CD4-positive, alpha-beta memory T cell (primary cell): ENCODE data around the gene PPFIA4. TPM values are rescaled to one million over a fixed set of nuclear protein-coding genes. Genes with fewer than 3 reads are reported as not detected.

ENCODE experiments used
- CTCF ChIA-PET: fragments of 350-600 bp; sonication (Branson Sonifier 250); formaldehyde crosslinking; loops from one replicate; lab custom pipeline; 2021; ENCODE audit warnings: inconsistent platforms; ENCODE audit not compliant: partially characterized antibody; lab: Charles Lee
- POLR2A ChIA-PET: fragments of 350-600 bp; sonication (Branson Sonifier 250); formaldehyde crosslinking; loops from one replicate; lab custom pipeline; 2021; ENCODE audit not compliant: partially characterized antibody; lab: Charles Lee
- DNase-seq, 5 donors: peaks; one replicate each; pipeline versions ENCODE4 v3.0.0 to v3.0.0-alpha.2; 2020 to 2022; ENCODE audit warnings: mixed read lengths in 1 of 5
- H3K27ac ChIP-seq: one replicate; pipeline ENCODE4 v1.7.0; 2013; ENCODE audit warnings: low read depth, low read length
- H3K27me3 ChIP-seq: 2 replicates; pipeline ENCODE4 v1.7.0; 2013; ENCODE audit warnings: mild to moderate bottlenecking, low read length, moderate library complexity; ENCODE audit not compliant: insufficient read depth
- H3K36me3 ChIP-seq: 2 replicates; pipeline ENCODE4 v1.7.0; 2013; ENCODE audit warnings: mild to moderate bottlenecking, low read length, moderate library complexity; ENCODE audit not compliant: insufficient read depth
- H3K4me1 ChIP-seq: 2 replicates; pipeline ENCODE4 v1.7.0; 2013; ENCODE audit warnings: mild to moderate bottlenecking, low read length, moderate library complexity; ENCODE audit not compliant: insufficient read depth
- H3K4me3 ChIP-seq, 2 donors: one replicate each; pipeline ENCODE4 v1.7.0; 2013; ENCODE audit warnings: low read length in 2 of 2, mild to moderate bottlenecking in 1 of 2
- H3K9me3 ChIP-seq, 2 donors: one replicate each; pipeline ENCODE4 v1.7.0; 2013; ENCODE audit warnings: low read length in 2 of 2, control low read depth in 1 of 2; ENCODE audit not compliant: control insufficient read depth in 1 of 2
- H3K27ac Mint-ChIP-seq, 7 donors: one replicate each; pipeline ENCODE4 v1.8.0; 2020 to 2021; ENCODE audit warnings: mixed read lengths in 7 of 7, mild to moderate bottlenecking in 6 of 7, inconsistent platforms in 3 of 7, moderate library complexity in 3 of 7
- H3K27me3 Mint-ChIP-seq, 2 donors: one replicate each; pipeline ENCODE4 v1.8.0; 2020 to 2021; ENCODE audit warnings: mixed read lengths in 2 of 2
- H3K36me3 Mint-ChIP-seq, 2 donors: one replicate each; pipeline ENCODE4 v1.8.0; 2020 to 2021; ENCODE audit warnings: mixed read lengths in 2 of 2, inconsistent platforms in 1 of 2, mild to moderate bottlenecking in 1 of 2
- H3K4me1 Mint-ChIP-seq, 4 donors: one replicate each; pipeline ENCODE4 v1.8.0; 2020 to 2021; ENCODE audit warnings: mixed read lengths in 4 of 4, mild to moderate bottlenecking in 1 of 4
- H3K4me3 Mint-ChIP-seq, 8 donors: one replicate each; pipeline ENCODE4 v1.8.0; 2020 to 2021; ENCODE audit warnings: mixed read lengths in 8 of 8, mild to moderate bottlenecking in 7 of 8, moderate library complexity in 6 of 8, inconsistent platforms in 3 of 8
- H3K9me3 Mint-ChIP-seq, 8 donors: one replicate each; pipeline ENCODE4 v1.8.0; 2020 to 2021; ENCODE audit warnings: mixed read lengths in 8 of 8, mild to moderate bottlenecking in 5 of 8, inconsistent platforms in 3 of 8, moderate library complexity in 1 of 8
- intact Hi-C: fragments of 100-400 bp; cut with micrococcal nuclease; formaldehyde crosslinking; loops from one replicate; pipeline ENCODE4 v1.15.1; 2023
- polyA plus RNA-seq, 2 donors: library from polyadenylated mRNA; unstranded; fragments of 300-500 nt; fragmentation: Illumina TruSeq; gene quantifications; one replicate each; pipeline ENCODE4 v1.2.3, GENCODE V29; 2021
- total RNA-seq, 2 experiments: library from RNA; stranded (reverse); gene quantifications; one replicate each; pipeline ENCODE4 v1.2.3, GENCODE V29; 2021

Gene PPFIA4
- total and polyA plus RNA-seq, 4 experiments from 2014 or later: 1.4 to 1.5 TPM; not detected in 2

DNA sequence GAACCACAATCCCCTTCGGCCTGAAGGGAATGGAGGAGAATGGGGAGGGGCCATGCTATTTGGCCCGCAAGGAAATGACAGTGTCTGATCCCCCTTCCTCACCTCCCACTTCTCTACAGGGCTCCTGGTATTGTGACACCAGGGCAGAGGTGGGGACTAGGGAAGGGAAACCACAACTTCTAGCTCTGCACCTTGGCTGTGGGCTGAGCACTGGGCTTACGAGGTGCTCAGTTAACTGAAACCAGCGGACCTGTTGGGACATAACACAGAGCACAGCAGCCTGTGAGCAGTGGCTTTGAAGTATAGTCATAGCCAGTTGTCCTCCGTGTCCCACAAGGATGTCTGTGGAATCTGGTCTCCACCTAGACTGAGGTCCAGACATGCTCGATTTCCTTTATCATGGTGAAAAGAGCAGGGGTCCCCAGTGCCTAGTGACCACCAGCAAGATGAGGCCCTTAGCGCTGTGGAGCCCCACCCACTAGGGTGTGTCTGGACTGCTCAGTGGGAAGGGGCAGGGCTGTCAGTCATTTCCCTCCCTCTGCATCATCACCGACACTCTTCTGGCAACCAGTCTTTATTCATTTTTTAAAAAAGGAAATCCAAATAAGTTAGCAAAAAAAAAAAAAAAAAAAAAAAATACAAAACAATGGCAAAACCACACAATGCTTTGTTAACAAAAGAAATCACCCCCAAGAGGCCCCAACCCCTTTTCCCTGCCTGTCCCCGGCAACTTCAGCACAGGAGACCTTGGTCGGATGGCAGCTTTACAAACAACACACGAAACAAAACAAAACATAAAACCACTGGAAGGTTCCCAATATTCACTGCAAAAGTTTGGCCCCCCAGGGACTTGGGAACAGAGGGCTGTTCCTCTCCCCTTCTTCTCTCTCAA lies 56.5 kb downstream of the PPFIA4 start:
- CTCF ChIA-PET: no interaction called here
- H3K4me3 Mint-ChIP-seq: no peak overlapping the region
- H3K4me1 ChIP-seq: no peaks in the 10 kb centered on the region
- H3K36me3 Mint-ChIP-seq: no peaks in the 10 kb centered on the region
- no peak overlapping the region for H3K27ac ChIP-seq
- POLR2A ChIA-PET: no interaction called here
- peaks cover 0 to 2% (median 0%) of the 10 kb centered on the region in 8 donors for H3K9me3 Mint-ChIP-seq
- H3K4me3 ChIP-seq: no peak overlapping the region
- intact Hi-C loops: no loop called here
- H3K27me3 ChIP-seq: no peaks in the 10 kb centered on the region
- H3K4me1 Mint-ChIP-seq: no peaks in the 10 kb centered on the region
- no peaks in the 10 kb centered on the region for H3K9me3 ChIP-seq
- H3K36me3 ChIP-seq: no peaks in the 10 kb centered on the region
- no peak overlapping the region for H3K27ac Mint-ChIP-seq
- peaks cover 15 to 19% of the 10 kb centered on the region in 2 donors for H3K27me3 Mint-ChIP-seq
- DNase-seq: no peak

DNA sequence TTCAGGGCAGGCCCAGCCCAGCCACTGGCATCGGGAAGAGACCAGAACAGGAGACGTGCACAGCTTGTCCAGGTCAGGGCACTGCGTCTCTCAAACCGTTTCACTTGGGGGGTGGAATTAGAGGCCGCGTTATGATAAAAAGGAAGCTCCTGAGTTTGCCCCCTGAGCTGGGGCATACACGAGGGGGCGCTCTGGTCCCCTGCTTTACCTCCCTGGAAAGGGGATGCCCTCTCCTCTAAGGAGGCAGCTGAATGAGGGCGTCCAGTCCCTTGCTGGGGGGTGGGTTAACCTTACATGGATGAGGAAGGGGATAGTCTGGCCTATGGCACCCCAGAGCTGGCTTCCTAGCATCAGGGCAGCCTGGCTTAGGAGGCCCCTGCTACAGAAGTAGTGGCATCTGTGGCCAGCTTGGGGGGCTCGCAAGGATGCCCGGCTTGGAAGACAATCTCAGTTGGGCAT lies 57.2 kb downstream of the PPFIA4 start:
- intact Hi-C loops: no loop called here
- no peak overlapping the region for H3K4me3 ChIP-seq
- no peaks in the 10 kb centered on the region for H3K4me1 ChIP-seq
- peaks cover 2% of the 10 kb centered on the region for H3K27me3 ChIP-seq
- peaks cover 0 to 2% (median 0%) of the 10 kb centered on the region in 8 donors for H3K9me3 Mint-ChIP-seq
- DNase-seq: no peak
- no peak overlapping the region for H3K27ac ChIP-seq
- no peaks in the 10 kb centered on the region for H3K9me3 ChIP-seq
- H3K4me3 Mint-ChIP-seq: no peak overlapping the region
- no peaks in the 10 kb centered on the region for H3K36me3 ChIP-seq
- no peak overlapping the region for H3K27ac Mint-ChIP-seq
- ChIA-PET POLR2A (no interaction called here), CTCF (no interaction called here)
- H3K36me3 Mint-ChIP-seq: no peaks in the 10 kb centered on the region
- H3K4me1 Mint-ChIP-seq: no peaks in the 10 kb centered on the region
- peaks cover 13 to 20% of the 10 kb centered on the region in 2 donors for H3K27me3 Mint-ChIP-seq

DNA sequence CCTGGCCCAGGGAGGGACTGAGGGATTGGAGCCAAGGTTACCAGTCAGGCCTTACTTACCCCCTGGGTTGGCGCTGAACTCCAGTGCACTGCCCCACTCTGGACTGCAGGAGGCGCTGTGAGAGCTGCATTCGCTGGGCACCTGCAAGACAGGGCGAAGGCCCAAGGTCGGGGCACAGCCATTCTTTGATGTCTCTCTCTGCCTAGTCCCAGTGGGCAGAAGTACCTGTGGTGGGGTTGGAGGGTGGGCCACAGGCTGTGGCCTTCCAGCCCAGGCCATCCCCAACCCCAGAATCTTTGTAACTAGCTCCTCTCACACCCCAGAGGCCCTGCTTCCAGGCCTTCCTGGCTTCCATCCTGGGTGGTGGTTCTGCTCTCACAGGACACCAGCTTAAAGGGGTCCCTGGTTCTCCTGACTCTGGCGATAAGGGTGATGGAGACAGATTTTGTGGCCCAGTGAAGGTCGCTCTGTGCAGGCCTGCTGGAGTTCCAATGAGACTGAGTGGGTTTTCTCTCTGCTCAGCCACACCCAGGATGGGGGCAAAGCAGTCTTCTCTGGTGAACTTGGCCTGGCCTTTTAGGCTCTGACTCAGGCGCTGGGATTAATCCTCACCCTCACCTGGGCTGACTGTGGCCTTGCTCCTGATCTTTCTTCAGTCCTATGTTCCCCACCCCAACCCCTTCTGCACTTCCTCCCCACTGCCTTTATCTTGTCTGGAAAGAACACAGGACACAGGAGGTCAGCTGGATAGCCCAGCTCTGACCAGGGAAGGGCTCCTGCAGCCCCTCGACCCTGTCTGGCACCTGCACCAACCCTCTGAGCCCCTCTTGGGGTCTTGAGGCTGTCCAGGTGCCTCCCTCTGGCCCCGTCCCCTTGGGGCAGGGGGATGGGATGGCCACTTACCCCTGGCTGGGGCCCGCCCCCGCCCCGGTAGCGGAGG lies 58.6 kb downstream of the PPFIA4 start:
- intact Hi-C loops: no loop called here
- Histone ChIP-seq H3K9me3 (no peaks in the 10 kb centered on the region), H3K36me3 (no peaks in the 10 kb centered on the region), H3K27ac (no peak overlapping the region), H3K4me1 (no peaks in the 10 kb centered on the region), H3K4me3 (no peak overlapping the region), H3K27me3 (peaks cover 4% of the 10 kb centered on the region)
- Mint-ChIP-seq H3K27me3 (peaks cover 12 to 18% of the 10 kb centered on the region in 2 donors), H3K36me3 (no peaks in the 10 kb centered on the region), H3K4me1 (no peaks in the 10 kb centered on the region), H3K27ac (no peak overlapping the region), H3K4me3 (no peak overlapping the region), H3K9me3 (no peaks in the 10 kb centered on the region)
- CTCF ChIA-PET: interaction anchor here (0.9 kb wide), 1 partner anchor 131 kb away, joined by 3 read pairs; no protein-coding TSS in a partner anchor
- no peak for DNase-seq
- POLR2A ChIA-PET: no interaction called here

DNA sequence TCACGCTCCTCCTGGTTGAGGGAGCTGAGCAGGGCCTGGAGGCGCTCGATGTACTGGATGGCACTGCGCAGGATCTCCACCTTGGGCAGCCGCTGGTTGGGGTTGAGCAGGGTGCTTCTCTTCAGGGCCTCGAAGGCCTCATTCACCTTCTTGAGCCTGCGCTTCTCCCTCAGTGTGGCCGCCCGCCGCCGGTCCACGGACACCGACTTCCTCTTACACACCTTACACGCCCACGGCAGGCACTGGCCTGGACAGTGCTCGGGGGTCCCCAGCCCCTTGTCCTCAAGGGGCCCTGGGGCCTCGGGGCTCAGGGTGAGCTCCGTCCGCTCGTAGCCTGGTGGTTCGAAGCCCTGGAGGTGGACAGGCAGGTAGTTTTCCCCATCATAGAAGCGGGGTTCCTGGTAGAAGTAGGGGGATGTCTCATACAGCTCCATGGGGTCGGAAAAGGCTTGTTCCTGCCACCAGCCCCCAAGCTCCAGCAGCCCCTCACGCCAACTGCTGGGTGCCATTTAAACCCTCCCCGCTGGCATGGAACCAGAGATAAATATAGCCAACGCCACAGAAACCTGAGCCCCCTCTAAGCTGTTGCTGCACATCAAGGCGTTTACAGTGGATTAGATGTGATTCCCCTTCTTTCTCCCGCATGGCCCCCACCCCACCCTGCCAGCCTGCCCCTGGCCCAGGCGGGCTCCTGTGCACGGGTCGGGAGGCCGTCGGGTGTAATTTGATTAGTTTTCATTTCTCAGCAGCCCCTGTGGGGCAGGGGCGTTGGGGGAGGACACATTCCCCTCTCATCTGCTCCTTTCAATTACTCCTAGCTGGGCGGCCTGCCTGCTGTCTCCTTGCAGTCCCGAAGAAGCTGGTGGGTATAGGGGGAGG lies 59.5 kb downstream of the PPFIA4 start, which contains the start of gene MYOG:
TSS of gene MYOG (minus strand) at position 485 of the 879 bp plus-strand sequence. CDS start at position 434, 51 bp downstream.
- no peaks in the 10 kb centered on the region for H3K4me1 Mint-ChIP-seq
- Histone ChIP-seq H3K27ac (no peak within 1 kb of the TSS), H3K27me3 (peaks cover 4% of the 10 kb centered on the region), H3K4me1 (no peaks in the 10 kb centered on the region), H3K9me3 (no peaks in the 10 kb centered on the region), H3K4me3 (no peak within 1 kb of the TSS), H3K36me3 (no peaks in the 10 kb centered on the region)
- no peak within 1 kb of the TSS for H3K4me3 Mint-ChIP-seq
- CTCF ChIA-PET: no interaction called here
- no peaks in the 10 kb centered on the region for H3K36me3 Mint-ChIP-seq
- H3K27me3 Mint-ChIP-seq: peaks cover 12 to 19% of the 10 kb centered on the region in 2 donors
- POLR2A ChIA-PET: no interaction called here
- DNase-seq: no peak
- H3K27ac Mint-ChIP-seq: no peak within 1 kb of the TSS
- peaks cover 0 to 1% (median 0%) of the 10 kb centered on the region in 8 donors for H3K9me3 Mint-ChIP-seq
- intact Hi-C loops: no loop called here

DNA sequence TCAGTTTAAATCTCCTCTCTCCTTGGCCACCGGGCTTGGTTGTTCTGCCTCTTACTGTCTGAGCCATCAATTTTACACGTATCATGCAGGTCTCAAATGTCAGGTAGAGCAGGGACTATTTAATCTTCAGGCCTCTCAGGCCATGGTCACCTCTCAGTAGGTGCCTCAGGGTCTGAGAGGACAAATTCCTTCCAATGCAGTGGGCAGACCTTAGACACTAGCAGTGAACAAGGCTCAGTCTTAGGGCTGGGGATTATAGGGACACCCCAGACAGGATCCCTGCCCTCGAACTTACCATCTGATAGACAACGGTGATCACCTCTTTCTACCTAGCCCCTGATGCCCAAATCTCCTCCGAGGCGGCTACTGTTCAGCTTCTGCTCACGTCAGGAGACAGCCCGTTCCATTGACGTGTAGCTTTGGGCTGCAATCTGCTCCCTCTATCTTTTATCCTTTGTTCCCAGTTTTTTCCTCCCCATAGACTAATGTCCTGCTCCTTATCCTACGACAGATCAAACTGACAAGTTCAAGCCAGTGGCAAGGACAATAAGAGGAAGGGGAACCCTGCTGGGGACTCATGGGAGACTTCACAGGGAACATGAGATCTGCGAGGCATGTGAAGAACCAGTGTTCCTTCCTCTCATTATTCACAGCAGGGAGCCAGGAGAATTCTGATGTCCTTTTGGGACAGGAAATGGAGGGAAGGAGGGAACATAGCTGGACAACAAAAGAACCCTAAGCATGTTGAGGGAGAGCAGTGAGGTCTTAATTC lies 60.9 kb downstream of the PPFIA4 start:
- H3K36me3 Mint-ChIP-seq: no peaks in the 10 kb centered on the region
- Histone ChIP-seq H3K9me3 (no peaks in the 10 kb centered on the region), H3K4me1 (no peaks in the 10 kb centered on the region), H3K4me3 (no peak overlapping the region), H3K27ac (no peak overlapping the region), H3K36me3 (no peaks in the 10 kb centered on the region), H3K27me3 (peaks cover 4% of the 10 kb centered on the region)
- H3K27ac Mint-ChIP-seq: no peak overlapping the region
- H3K4me3 Mint-ChIP-seq: no peak overlapping the region
- no peak for DNase-seq
- H3K4me1 Mint-ChIP-seq: no peaks in the 10 kb centered on the region
- CTCF ChIA-PET: interaction anchor here (0.8 kb wide), 1 partner anchor 14 kb away, joined by 3 read pairs; no protein-coding TSS in a partner anchor
- POLR2A ChIA-PET: no interaction called here
- intact Hi-C loops: no loop called here
- H3K9me3 Mint-ChIP-seq: peaks cover 0 to 3% (median 0%) of the 10 kb centered on the region in 8 donors
- peaks cover 7 to 20% of the 10 kb centered on the region in 2 donors for H3K27me3 Mint-ChIP-seq

DNA sequence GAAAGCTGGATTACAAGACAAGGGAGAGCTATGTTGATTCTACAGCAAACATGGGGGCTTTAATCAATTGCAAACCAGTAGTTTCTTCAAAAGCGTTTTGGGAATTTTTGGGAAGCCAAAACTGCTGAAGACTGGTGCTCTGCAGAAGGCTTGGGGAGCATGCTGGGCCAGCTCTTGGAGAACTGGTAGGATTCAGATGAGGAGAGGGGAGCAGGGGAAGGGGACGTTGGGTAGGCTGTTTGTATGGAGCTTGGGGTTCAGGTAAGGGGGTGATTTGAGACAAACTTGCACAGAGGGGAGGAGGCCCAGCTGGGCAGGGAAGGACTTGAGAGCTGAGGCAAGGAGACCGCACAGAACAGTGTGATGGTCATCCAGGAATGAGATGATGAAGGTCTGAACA lies 62.1 kb downstream of the PPFIA4 start:
- H3K4me1 ChIP-seq: no peaks in the 10 kb centered on the region
- Mint-ChIP-seq H3K4me3 (no peak overlapping the region), H3K4me1 (no peaks in the 10 kb centered on the region), H3K27me3 (peaks cover 7 to 20% of the 10 kb centered on the region in 2 donors), H3K27ac (no peak overlapping the region), H3K36me3 (no peaks in the 10 kb centered on the region), H3K9me3 (peaks cover 0 to 4% (median 0%) of the 10 kb centered on the region in 8 donors)
- peaks cover 4% of the 10 kb centered on the region for H3K27me3 ChIP-seq
- no peaks in the 10 kb centered on the region for H3K9me3 ChIP-seq
- no peaks in the 10 kb centered on the region for H3K36me3 ChIP-seq
- H3K4me3 ChIP-seq: no peak overlapping the region
- POLR2A ChIA-PET: no interaction called here
- CTCF ChIA-PET: no interaction called here
- H3K27ac ChIP-seq: no peak overlapping the region
- no peak for DNase-seq
- intact Hi-C loops: no loop called here
